HG03175 (cell line): ENCODE measurements around the gene NSF.

Source experiments
- ATAC-seq: cut with Tn5 transposase; IDR thresholded peaks from one replicate; pipeline ENCODE4 v1.9.1; 2021; ENCODE audit warnings: mild to moderate bottlenecking, moderate library complexity; ENCODE audit not compliant: unreplicated experiment

Gene NSF

DNA sequence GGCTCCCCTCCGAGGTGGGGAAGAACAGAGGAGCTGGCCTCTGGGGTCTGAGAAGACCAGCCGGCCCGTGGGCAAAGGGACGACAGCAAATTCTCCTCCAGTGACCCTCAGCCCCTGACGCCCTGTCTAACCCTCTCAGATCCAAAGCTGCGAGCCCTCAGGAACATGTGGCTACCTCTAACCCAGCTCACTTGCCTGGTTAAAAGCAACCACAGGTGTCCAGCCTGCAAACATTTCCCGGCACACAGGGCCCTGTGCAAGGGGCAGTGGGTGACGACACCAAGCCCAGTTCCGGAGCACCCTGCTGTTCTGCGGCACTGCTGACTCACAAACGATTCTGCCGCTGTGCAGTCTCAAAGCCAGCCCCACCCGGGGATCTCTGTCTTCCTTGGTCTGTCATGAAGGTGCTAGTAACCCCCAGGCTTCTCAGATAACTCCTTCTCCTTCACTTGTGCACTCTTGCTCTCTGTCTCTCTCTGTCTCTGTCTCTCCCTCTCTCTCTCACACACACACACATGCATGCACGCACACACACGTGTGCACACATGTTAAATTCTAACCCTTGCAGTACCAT lies 205.0 kb downstream of the NSF start:
- no peak for ATAC-seq

DNA sequence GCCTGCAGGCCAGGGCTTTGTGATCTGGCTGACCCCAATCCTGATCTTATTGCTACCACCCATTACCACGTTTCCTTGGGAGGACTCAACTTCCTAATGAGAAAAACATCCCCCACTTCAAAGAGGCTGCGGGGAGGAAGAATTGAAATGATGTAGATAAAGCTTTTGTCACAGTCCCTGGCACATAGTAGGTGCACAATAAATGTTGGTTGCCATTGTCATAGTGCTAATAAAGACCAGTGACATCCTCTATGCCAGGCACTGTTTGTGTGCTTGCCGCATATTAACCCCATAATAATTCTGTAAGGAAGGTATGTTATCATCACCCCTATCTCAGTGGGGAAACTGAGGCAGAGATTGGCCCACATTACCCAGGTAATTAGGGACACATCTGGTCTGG lies 205.6 kb downstream of the NSF start:
- ATAC-seq, result no peak

DNA sequence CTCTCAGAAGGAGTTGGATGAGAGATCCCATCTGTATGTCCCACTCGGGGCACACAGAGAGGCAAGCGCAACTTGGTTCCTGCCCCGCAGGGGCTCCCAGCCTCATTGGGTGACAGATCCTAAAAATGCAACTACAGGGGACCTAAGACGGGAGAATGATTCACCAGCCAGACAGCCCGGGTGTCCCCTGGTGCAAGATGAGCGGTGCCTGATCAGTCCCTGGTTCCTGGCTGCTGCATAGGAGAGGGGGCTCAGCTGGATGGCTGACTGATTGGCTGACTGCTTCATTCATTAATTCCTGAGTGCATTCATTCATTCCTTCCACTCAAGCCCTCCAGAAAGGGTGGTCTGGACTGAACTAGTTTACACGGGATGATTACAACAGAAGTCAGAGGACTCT lies 206.1 kb downstream of the NSF start:
- ATAC-seq, result no peak

DNA sequence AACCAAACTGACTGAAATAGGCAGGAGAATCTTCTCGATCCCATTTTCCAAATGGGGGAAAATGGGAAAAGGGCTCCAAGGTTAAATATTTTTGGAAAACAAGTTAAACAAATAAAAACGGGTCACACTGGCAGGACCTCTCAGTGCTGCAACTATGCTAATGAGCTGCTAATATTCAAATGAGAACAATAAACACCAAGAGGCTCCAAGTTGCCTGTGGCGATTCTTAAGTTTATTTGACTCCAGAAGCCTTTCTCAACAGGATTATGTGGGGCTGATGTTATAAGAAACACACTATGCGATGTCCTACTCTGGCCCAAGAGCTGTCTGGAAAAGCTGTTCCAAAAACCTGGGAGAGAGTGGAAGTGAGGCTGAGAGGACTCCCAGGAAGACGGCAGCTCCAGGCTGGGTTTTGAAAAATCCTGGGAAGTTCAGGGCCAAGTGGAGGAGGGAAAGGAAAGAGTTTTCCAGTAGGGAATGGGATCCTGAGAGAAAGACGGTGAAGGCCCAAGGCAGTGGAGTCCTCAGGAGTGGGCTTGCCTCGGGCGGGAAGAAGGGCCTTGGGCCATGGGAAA lies 206.6 kb downstream of the NSF start:
- ATAC-seq, result no peak

DNA sequence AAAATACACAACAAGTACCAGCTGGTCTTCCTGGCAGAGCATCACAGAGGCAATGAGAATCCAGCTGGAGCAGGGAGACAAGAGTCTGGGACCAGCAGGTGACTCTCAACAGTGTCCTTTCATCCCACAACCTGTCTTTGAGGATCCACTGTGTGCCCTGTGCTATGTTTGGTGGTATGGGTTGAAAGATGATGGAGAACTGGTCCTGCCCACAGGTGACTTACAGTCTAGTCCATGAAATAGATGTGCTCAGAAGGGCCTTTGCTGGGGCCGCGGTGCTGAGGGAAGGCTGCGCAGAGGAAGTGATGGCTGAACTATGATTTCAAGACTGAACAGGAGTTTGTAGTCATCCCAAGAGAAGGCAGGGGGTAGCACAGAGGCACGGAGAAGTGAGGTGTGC lies 210.1 kb downstream of the NSF start:
- no peak for ATAC-seq

DNA sequence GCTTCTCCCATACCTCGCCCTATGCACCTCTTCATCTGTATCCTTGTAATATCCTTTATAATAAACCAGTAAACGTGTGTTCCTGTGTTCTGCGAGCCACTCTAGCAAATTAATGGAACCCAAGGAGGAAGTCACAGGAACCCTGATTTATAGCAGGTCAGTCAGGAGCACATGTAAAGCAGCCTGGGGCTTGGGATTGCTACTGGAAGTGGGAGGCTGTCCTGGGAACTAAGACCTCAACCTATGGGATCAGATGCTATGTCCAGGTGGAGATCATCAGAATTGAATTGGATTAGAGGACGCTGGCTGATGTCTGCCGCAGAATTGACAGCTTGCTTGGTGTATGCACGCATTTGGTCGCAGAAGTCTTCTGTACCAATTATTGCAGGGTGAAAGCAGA lies 212.3 kb downstream of the NSF start:
- no peak for ATAC-seq

DNA sequence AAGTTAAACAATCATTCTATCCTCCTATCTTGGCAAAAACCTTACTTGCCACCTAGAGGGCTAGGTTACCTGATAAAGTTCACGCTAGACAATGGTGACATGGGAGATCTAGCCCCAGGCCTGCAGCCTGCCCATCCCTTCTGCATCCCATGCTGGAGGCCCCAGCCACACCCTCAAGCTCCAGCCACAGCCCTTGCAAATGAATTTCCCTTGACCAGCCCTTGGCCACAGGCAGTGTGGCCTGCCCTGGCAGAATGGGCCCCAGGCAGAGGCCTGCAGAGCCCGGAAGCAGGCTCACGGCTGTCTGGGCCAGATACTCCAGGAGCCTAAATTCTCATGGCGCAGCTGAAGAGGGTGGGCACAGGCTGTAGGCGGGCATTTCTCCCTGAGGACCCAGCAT lies 213.1 kb downstream of the NSF start:
- no peak for ATAC-seq

DNA sequence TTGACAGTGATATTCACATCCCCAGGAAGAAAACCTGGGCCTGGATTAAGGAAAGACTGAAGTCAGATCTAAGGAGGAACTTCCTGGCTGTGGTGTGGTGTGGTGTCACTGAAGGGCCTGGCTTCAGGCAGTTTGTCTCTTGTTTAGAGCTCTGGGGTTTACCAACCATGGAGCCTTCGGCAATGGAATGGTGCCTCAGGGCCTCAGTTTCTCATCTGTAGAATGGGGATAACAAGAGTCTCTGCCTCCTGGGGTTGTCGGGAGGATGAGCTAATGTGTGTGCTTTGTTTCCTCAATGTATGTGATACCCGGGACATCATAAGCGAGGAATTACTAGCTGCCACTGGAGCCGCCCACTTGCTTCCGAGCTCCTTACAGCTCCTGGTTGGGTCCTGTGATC lies 215.3 kb downstream of the NSF start:
- ATAC-seq, result no peak
